Karpas-422 (cell line): Measurements from ENCODE around the gene ZNF500. TPM values are rescaled to one million over a fixed set of nuclear protein-coding genes. Genes with fewer than 3 reads are reported as not detected.

ENCODE experiments used
- DNase-seq: peaks from one replicate; pipeline ENCODE4 v3.0.0-alpha.2; 2015
- H2AFZ ChIP-seq: fragments of 200-600 bp; sonication (generic); 2 replicates; pipeline ENCODE4 v1.6.1; 2014; ENCODE audit warnings: antibody characterized with exemption, low read length, mixed read lengths
- H3K27ac ChIP-seq: fragments of 200-600 bp; sonication (generic); 2 replicates; pipeline ENCODE4 v1.5.1; 2014; ENCODE audit warnings: mild to moderate bottlenecking, low read length, moderate library complexity
- H3K27me3 ChIP-seq: fragments of 200-600 bp; sonication (generic); 2 replicates; pipeline ENCODE4 v1.6.1; 2014; ENCODE audit warnings: low read length, mixed read lengths
- H3K36me3 ChIP-seq: fragments of 200-600 bp; sonication (generic); 2 replicates; pipeline ENCODE4 v1.6.1; 2014; ENCODE audit warnings: low read length, mixed read lengths; ENCODE audit not compliant: insufficient read depth
- H3K4me1 ChIP-seq: fragments of 200-600 bp; sonication (generic); 2 replicates; pipeline ENCODE4 v1.6.1; 2014; ENCODE audit warnings: mild to moderate bottlenecking, low read length, mixed read lengths
- H3K4me2 ChIP-seq: fragments of 200-600 bp; sonication (generic); 2 replicates; pipeline ENCODE4 v1.6.1; 2014; ENCODE audit warnings: low read length, low read depth, mild to moderate bottlenecking; ENCODE audit not compliant: poor library complexity, severe bottlenecking
- H3K4me3 ChIP-seq: fragments of 200-600 bp; sonication (generic); 2 replicates; pipeline ENCODE4 v1.5.1; 2014; ENCODE audit warnings: mild to moderate bottlenecking, antibody characterized with exemption, low read length, mixed read lengths
- H3K79me2 ChIP-seq: fragments of 200-600 bp; sonication (generic); 2 replicates; pipeline ENCODE4 v1.6.1; 2014; ENCODE audit warnings: mild to moderate bottlenecking, low read length, mixed read lengths
- H3K9ac ChIP-seq: fragments of 200-600 bp; sonication (generic); 2 replicates; pipeline ENCODE4 v1.6.0; 2014; ENCODE audit warnings: low read length
- H3K9me2 ChIP-seq: fragments of 200-600 bp; sonication (generic), shearing (Covaris generic); replicated peaks from 2 replicates; pipeline ENCODE4 v1.6.0; 2014; ENCODE audit warnings: mild to moderate bottlenecking, low read length, moderate library complexity; ENCODE audit not compliant: insufficient read depth
- H3K9me3 ChIP-seq: fragments of 300-700, 200-600 bp; sonication (generic); 2 replicates; pipeline ENCODE4 v1.6.1; 2014; ENCODE audit warnings: low read length, mixed read lengths
- H4K20me1 ChIP-seq: fragments of 200-600 bp; sonication (generic); 2 replicates; pipeline ENCODE4 v1.6.1; 2014; ENCODE audit warnings: mild to moderate bottlenecking, antibody characterized with exemption, low read length, low read depth; ENCODE audit not compliant: insufficient read depth
- total RNA-seq: library from RNA; depleted of rRNA; stranded (reverse); fragments of >200 nt; shearing (Covaris generic); gene quantifications from 2 replicates; pipeline ENCODE4 v1.2.3, GENCODE V29; 2014; ENCODE audit warnings: low replicate concordance

Gene ZNF500
- total RNA-seq, 1 experiment from 2014 or later = 4.9 TPM

DNA sequence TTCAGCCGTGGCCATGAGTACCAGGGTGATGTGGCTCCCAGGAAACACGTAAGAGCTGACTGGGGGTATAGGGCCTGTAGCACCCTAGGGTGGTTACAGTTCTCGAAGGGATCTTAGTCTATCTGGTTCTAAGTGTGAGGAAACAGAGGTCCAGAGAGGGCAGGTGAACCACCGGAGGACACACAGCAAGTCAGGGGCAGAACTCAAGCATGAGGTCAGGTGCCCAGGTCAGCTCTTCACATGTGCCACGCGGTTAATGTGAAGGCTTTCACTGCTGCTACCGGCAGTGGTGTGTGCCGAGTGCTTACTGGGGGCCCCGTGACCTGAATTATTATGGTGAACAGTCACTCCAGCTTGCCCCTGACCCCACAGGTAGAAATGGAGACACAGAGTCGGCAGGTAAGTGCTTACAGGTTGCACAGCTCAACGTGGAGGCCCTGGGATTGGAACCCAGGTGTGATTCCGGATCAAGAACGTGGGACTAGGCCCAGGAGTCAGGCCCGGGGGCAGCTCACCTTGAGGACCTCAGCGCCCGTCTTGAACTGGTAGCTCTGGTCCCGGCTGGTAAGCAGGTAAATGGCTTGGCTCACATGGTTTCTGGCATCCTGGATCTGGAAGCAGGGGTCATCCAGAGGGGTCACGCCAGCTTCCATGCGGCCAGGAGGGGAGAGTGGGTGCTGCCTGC lies 32.4 kb upstream of the ZNF500 start:
- H3K27me3 ChIP-seq = no peaks in the 10 kb centered on the region
- H3K4me2 ChIP-seq = no peak overlapping the region
- H2AFZ ChIP-seq = no peak overlapping the region
- no peak overlapping the region for H3K9ac ChIP-seq
- H3K36me3 ChIP-seq = no peaks in the 10 kb centered on the region
- no peaks in the 10 kb centered on the region for H3K9me3 ChIP-seq
- no peaks in the 10 kb centered on the region for H3K9me2 ChIP-seq
- no peaks in the 10 kb centered on the region for H3K79me2 ChIP-seq
- peaks cover 30% of the 10 kb centered on the region for H3K4me1 ChIP-seq
- no peak overlapping the region for H3K27ac ChIP-seq
- no peak overlapping the region for H3K4me3 ChIP-seq
- H4K20me1 ChIP-seq = no peaks in the 10 kb centered on the region
- no peak for DNase-seq

DNA sequence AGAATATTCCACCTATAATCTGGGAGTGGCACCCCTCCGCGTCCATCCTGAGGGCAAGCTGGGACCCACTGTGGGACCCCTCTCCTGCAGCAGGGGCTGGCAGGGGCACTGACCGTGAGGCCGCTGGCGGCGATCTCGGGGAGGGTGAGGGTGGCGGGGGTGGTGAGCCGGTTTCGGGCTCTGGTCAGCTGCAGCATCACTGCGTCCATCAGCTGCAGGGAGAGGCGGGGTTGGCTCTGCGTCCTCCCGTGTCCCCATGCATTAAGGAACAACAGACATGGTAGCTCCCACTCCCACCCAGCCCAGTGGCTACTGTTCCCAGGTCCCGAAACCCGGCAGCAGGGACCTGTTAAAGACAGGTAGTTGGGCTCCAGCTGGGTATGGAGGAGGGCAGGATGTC lies 31.5 kb upstream of the ZNF500 start:
- Histone ChIP-seq H3K9me2 (no peaks in the 10 kb centered on the region), H3K9ac (no peak overlapping the region), H3K36me3 (no peaks in the 10 kb centered on the region), H3K79me2 (no peaks in the 10 kb centered on the region), H2AFZ (no peak overlapping the region), H4K20me1 (no peaks in the 10 kb centered on the region), H3K27ac (no peak overlapping the region), H3K4me1 (peaks cover 22% of the 10 kb centered on the region), H3K4me3 (no peak overlapping the region), H3K4me2 (no peak overlapping the region), H3K9me3 (no peaks in the 10 kb centered on the region), H3K27me3 (no peaks in the 10 kb centered on the region)
- DNase-seq = no peak

- no peak overlapping the region for H3K27ac ChIP-seq
- H3K4me2 ChIP-seq = no peak overlapping the region
- no peaks in the 10 kb centered on the region for H3K36me3 ChIP-seq
- no peaks in the 10 kb centered on the region for H3K9me2 ChIP-seq
- DNase-seq = no peak
- H2AFZ ChIP-seq = no peak overlapping the region
- H3K9ac ChIP-seq = no peak overlapping the region
- H4K20me1 ChIP-seq = no peaks in the 10 kb centered on the region
- H3K9me3 ChIP-seq = no peaks in the 10 kb centered on the region
- no peaks in the 10 kb centered on the region for H3K27me3 ChIP-seq
- no peaks in the 10 kb centered on the region for H3K79me2 ChIP-seq
- no peak overlapping the region for H3K4me3 ChIP-seq
- H3K4me1 ChIP-seq = peaks cover 15% of the 10 kb centered on the region
These were observed 30.9 kb upstream of the ZNF500 start for GRCh38 chr16:4797805-4798252.

GRCh38 chr16:4796982-4797804 lies 30.2 kb upstream of the ZNF500 start:
- no peak for DNase-seq
- H3K27me3 ChIP-seq = no peaks in the 10 kb centered on the region
- H3K4me3 ChIP-seq = no peak overlapping the region
- no peak overlapping the region for H3K27ac ChIP-seq
- no peaks in the 10 kb centered on the region for H3K79me2 ChIP-seq
- no peak overlapping the region for H2AFZ ChIP-seq
- no peaks in the 10 kb centered on the region for H3K9me2 ChIP-seq
- H3K9me3 ChIP-seq = no peaks in the 10 kb centered on the region
- no peaks in the 10 kb centered on the region for H3K36me3 ChIP-seq
- H3K4me1 ChIP-seq = peaks cover 15% of the 10 kb centered on the region
- no peak overlapping the region for H3K9ac ChIP-seq
- H3K4me2 ChIP-seq = no peak overlapping the region
- H4K20me1 ChIP-seq = no peaks in the 10 kb centered on the region

- Histone ChIP-seq H2AFZ (no peak overlapping the region), H3K4me1 (peaks cover 6% of the 10 kb centered on the region), H3K4me3 (no peak overlapping the region), H3K9me3 (no peaks in the 10 kb centered on the region), H3K27me3 (no peaks in the 10 kb centered on the region), H3K9me2 (no peaks in the 10 kb centered on the region), H3K27ac (no peak overlapping the region), H3K36me3 (no peaks in the 10 kb centered on the region), H3K9ac (no peak overlapping the region), H3K4me2 (no peak overlapping the region), H3K79me2 (no peaks in the 10 kb centered on the region), H4K20me1 (no peaks in the 10 kb centered on the region)
- DNase-seq = no peak
These were observed 29.0 kb upstream of the ZNF500 start for GRCh38 chr16:4795828-4796572.

DNA sequence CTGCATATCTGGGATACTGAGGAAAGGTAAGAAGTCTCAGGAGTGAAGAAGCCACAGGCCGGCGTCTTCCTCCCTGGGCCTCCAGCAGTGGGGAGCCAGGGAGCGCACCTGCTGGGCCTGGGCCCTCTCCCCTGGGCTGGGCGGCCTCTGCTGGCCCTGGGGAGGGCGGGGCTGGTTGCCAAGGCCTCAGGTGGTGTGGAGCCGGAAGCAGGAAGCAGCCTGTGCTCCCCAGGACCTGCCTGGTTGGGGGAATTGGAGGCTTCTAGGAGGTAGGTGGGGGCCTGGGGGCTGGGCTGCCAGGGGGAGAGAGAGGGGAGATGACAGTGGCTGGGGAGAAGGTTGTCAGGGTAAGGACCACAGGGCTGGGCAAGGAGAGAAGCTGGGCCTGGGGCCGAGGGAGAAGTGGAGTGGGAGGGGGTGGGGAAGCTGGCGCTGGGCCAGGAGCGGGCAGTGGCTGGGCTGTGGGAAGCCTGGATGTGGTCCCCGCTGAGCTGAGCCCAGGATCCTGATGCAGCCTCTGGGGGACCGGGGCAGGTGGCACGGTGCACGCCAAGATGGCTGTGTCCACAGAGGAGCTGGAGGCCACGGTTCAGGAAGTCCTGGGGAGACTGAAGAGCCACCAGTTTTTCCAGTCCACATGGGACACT lies 28.3 kb upstream of the ZNF500 start, which contains the start of gene SMIM22:
TSS of gene SMIM22 (plus strand) at position 189 of the 647 bp plus-strand sequence. CDS start at position 555, 366 bp downstream.
- DNase-seq = no peak
- Histone ChIP-seq H3K9me3 (no peaks in the 10 kb centered on the region), H3K27ac (no peak within 1 kb of the TSS), H3K9ac (no peak within 1 kb of the TSS), H4K20me1 (no peaks in the 10 kb centered on the region), H3K4me2 (no peak within 1 kb of the TSS), H3K79me2 (no peaks in the 10 kb centered on the region), H2AFZ (no peak within 1 kb of the TSS), H3K4me3 (no peak within 1 kb of the TSS), H3K36me3 (no peaks in the 10 kb centered on the region), H3K9me2 (no peaks in the 10 kb centered on the region), H3K4me1 (no peaks in the 10 kb centered on the region), H3K27me3 (no peaks in the 10 kb centered on the region)

- no peaks in the 10 kb centered on the region for H3K9me2 ChIP-seq
- H3K9ac ChIP-seq = no peak overlapping the region
- H3K27me3 ChIP-seq = no peaks in the 10 kb centered on the region
- no peak overlapping the region for H3K4me3 ChIP-seq
- no peaks in the 10 kb centered on the region for H3K36me3 ChIP-seq
- H3K79me2 ChIP-seq = no peaks in the 10 kb centered on the region
- no peak overlapping the region for H3K4me2 ChIP-seq
- H3K9me3 ChIP-seq = no peaks in the 10 kb centered on the region
- no peaks in the 10 kb centered on the region for H4K20me1 ChIP-seq
- no peak overlapping the region for H2AFZ ChIP-seq
- no peak for DNase-seq
- H3K4me1 ChIP-seq = no peaks in the 10 kb centered on the region
- H3K27ac ChIP-seq = no peak overlapping the region
These were observed 26.1 kb upstream of the ZNF500 start for GRCh38 chr16:4792951-4793513.
